Stimulated activated CD8-positive, alpha-beta memory T cell treated with anti-CD3 and anti-CD28 coated beads, Interleukin-4, amount 100 ng/mL, for 1 hour (primary cell): Measurements from ENCODE around the gene ADAM19.

ENCODE experiments used
- DNase-seq, 2 donors: peaks; one replicate each; pipeline ENCODE4 v3.0.0-alpha.2; 2020; ENCODE audit warnings: low read depth in 2 of 2, low spot score in 1 of 2

The ADAM19 gene

GRCh38 chr5:157562111-157562581, 13.4 kb downstream of the ADAM19 start:
- no peak for DNase-seq

- DNase-seq: no peak
Measured at GRCh38 chr5:157561110-157561509, 14.5 kb downstream of the ADAM19 start.

GRCh38 chr5:157559301-157559700, 16.3 kb downstream of the ADAM19 start:
- DNase-seq: no peak

- DNase-seq: no peak
Measured at GRCh38 chr5:157558681-157559080, 16.9 kb downstream of the ADAM19 start.

- DNase-seq: no peak
Measured at GRCh38 chr5:157558041-157558595, 17.5 kb downstream of the ADAM19 start.

- no peak for DNase-seq
Measured at GRCh38 chr5:157556615-157557418, 18.8 kb downstream of the ADAM19 start.

GRCh38 chr5:157555037-157555640, 20.4 kb downstream of the ADAM19 start:
- no peak for DNase-seq

GRCh38 chr5:157554179-157555036, 21.2 kb downstream of the ADAM19 start:
- DNase-seq: no peak

- DNase-seq: no peak
Measured at GRCh38 chr5:157552650-157553049, 22.9 kb downstream of the ADAM19 start.

GRCh38 chr5:157550663-157551062, 24.9 kb downstream of the ADAM19 start:
- DNase-seq: no peak

GRCh38 chr5:157549954-157550549, 25.5 kb downstream of the ADAM19 start:
- no peak for DNase-seq

- no peak for DNase-seq
Measured at GRCh38 chr5:157549283-157549629, 26.3 kb downstream of the ADAM19 start.

- no peak for DNase-seq
Measured at GRCh38 chr5:157548513-157549282, 26.9 kb downstream of the ADAM19 start.

GRCh38 chr5:157547941-157548512, 27.5 kb downstream of the ADAM19 start:
- DNase-seq: no peak

GRCh38 chr5:157546456-157547100, 29.0 kb downstream of the ADAM19 start:
- DNase-seq: no peak

GRCh38 chr5:157545610-157546310, 29.8 kb downstream of the ADAM19 start:
- DNase-seq: no peak

- DNase-seq: no peak
Measured at GRCh38 chr5:157544623-157544989, 31.0 kb downstream of the ADAM19 start.

- DNase-seq: no peak
Measured at GRCh38 chr5:157543825-157544622, 31.6 kb downstream of the ADAM19 start.
